ENCODE data around the gene CILP2. TPM values are rescaled to one million over a fixed set of nuclear protein-coding genes. Genes with fewer than 3 reads are reported as not detected.

Gene CILP2
- total RNA-seq, 3 donors from 2014 or later: 0.09 TPM; not detected in 2

DNA sequence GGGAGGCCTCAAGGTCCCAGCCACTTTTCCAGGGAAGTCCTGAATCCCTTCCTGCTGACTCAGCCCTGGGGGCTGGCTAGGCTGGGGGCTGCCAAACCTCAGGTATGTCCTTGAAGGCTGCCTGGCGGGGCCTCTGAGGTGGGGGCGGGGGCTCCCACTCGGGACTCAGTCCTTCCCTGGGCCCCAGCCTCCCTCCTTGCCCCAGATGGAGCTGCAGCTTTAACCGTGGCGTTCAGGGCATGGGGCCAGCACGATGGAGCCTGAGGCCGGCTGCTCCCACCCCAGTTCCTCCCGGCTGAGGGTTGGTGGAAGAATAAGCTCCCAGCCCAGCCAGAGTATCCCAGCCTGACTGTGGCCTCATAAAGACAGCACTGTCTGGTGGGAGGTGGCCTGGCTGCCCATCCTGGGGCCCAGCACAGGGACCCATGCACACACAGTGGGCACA, 12.4 kb downstream of the CILP2 start:
- ATAC-seq: no peak

GRCh38 chr19:19550972-19551852, 13.1 kb downstream of the CILP2 start:
- H3K9me3 ChIP-seq: no peaks in the 10 kb centered on the region
- H3K4me1 ChIP-seq (ENCODE audit: low read depth): no peaks in the 10 kb centered on the region
- intact Hi-C loops (cut with DNase I, micrococcal nuclease): no loop called here
- H3K4me3 ChIP-seq: no peak overlapping the region
- no peak for DNase-seq
- TF ChIP-seq, protein P1, sequence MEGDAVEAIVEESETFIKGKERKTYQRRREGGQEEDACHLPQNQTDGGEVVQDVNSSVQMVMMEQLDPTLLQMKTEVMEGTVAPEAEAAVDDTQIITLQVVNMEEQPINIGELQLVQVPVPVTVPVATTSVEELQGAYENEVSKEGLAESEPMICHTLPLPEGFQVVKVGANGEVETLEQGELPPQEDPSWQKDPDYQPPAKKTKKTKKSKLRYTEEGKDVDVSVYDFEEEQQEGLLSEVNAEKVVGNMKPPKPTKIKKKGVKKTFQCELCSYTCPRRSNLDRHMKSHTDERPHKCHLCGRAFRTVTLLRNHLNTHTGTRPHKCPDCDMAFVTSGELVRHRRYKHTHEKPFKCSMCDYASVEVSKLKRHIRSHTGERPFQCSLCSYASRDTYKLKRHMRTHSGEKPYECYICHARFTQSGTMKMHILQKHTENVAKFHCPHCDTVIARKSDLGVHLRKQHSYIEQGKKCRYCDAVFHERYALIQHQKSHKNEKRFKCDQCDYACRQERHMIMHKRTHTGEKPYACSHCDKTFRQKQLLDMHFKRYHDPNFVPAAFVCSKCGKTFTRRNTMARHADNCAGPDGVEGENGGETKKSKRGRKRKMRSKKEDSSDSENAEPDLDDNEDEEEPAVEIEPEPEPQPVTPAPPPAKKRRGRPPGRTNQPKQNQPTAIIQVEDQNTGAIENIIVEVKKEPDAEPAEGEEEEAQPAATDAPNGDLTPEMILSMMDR (IDR thresholded peaks at IDR 0.05): no peak
- no peak for ATAC-seq
- H3K36me3 ChIP-seq (ENCODE audit: low read depth): no peaks in the 10 kb centered on the region

More for the DNA sequence above, 12.4 kb downstream of the CILP2 start:
- H3K9me3 ChIP-seq: no peaks in the 10 kb centered on the region
- no peak overlapping the region for H3K4me3 ChIP-seq
- TF ChIP-seq, protein P1 (IDR thresholded peaks at IDR 0.05): no peak
- intact Hi-C loops (cut with DNase I, micrococcal nuclease): no loop called here
- no peak for DNase-seq
- H3K36me3 ChIP-seq (ENCODE audit: low read depth): no peaks in the 10 kb centered on the region
- H3K4me1 ChIP-seq (ENCODE audit: low read depth): no peaks in the 10 kb centered on the region

DNA sequence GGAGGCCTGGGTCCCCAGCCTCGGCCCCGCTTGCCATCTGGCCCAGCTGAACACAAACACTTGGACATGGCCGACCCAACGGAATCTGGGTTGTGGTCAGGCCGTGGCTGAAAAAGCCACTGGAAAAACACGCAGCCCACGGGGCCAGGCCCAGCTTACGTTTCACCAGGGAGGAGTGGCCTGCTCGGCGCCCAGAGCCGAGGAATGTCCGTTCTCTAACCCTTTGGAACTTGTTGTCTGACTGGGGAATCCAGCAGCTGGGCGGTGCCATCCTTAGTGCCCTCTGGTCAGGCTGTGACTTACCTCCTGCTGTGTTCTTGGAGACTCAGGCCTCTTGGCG, 13.8 kb downstream of the CILP2 start:
- Histone ChIP-seq H3K4me1 (ENCODE audit: low read depth) (no peaks in the 10 kb centered on the region), H3K9me3 (no peaks in the 10 kb centered on the region), H3K36me3 (ENCODE audit: low read depth) (no peaks in the 10 kb centered on the region), H3K4me3 (no peak overlapping the region)
- DNase-seq: no peak
- ATAC-seq: no peak
- TF ChIP-seq, protein P1 (IDR thresholded peaks at IDR 0.05): no peak
- intact Hi-C loops (cut with DNase I, micrococcal nuclease): no loop called here

DNA sequence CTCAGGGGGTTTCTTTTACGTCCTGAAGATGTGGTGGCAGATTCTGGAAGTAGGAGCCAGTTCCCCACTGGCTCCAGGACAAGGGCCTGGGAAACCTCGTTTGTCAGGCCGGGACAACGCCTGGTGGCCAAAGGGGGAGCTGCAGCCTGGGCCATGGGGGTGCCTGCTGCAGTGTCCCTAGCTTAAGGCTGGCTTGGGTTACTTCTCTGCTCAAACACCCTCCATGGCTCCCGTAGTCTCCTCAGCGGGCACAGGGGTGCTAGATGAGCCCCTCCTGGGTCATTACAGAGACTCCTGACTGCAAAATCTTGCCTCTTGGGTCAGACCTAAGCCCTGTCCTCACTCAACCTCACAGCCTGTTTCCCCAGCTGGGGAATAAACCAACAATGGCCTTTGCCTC, 14.7 kb downstream of the CILP2 start:
- H3K36me3 ChIP-seq (ENCODE audit: low read depth): no peaks in the 10 kb centered on the region
- TF ChIP-seq, protein P1 (IDR thresholded peaks at IDR 0.05): peak; percentile 37
- intact Hi-C loops (cut with DNase I, micrococcal nuclease): no loop called here
- H3K4me1 ChIP-seq (ENCODE audit: low read depth): no peaks in the 10 kb centered on the region
- ATAC-seq (peak; percentile 76), DNase-seq (peak in 2 of 3 donors; percentile 62 to 70)
- no peak overlapping the region for H3K4me3 ChIP-seq
- H3K9me3 ChIP-seq: no peaks in the 10 kb centered on the region

DNA sequence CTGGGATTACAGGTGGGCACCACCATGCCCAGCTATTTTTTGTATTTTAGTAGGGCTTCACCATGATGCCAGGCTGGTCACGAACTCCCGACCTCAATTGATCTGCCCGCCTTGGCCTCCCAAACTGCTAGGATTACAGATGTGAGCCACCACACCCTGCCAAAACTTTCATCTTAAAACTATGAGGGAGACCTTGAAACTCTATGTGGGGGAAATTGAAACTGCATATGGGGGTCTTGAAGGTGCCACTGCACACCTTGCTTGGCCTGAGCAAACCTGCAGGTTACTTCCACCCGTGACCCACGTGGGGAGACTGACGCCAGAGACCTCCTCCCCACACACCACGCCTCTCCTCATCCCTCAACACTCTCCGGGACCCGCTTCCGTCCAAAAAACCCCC, 15.6 kb downstream of the CILP2 start:
- no peak overlapping the region for H3K4me3 ChIP-seq
- H3K9me3 ChIP-seq: no peaks in the 10 kb centered on the region
- intact Hi-C loops (cut with DNase I, micrococcal nuclease): no loop called here
- no peak for DNase-seq
- no peaks in the 10 kb centered on the region for H3K36me3 ChIP-seq (ENCODE audit: low read depth)
- H3K4me1 ChIP-seq (ENCODE audit: low read depth): no peaks in the 10 kb centered on the region
- TF ChIP-seq, protein P1 (IDR thresholded peaks at IDR 0.05): no peak
- ATAC-seq: no peak
